Neural cell (in vitro differentiated cells): ENCODE measurements around the gene FKBP4. TPM values are rescaled to one million over a fixed set of nuclear protein-coding genes. Genes with fewer than 3 reads are reported as not detected.

Experiments
- H2AFZ ChIP-seq: fragments of 200-600, 300-800 bp; sonication (generic), shearing (Covaris generic); 2 replicates; pipeline ENCODE4 v1.6.0; 2014; ENCODE audit warnings: low read depth, mild to moderate bottlenecking, antibody characterized with exemption, low read length, moderate library complexity
- H3F3A ChIP-seq: fragments of 200-600 bp; shearing (Covaris generic); 2 replicates; pipeline ENCODE4 v1.6.1; 2016; ENCODE audit warnings: mild to moderate bottlenecking, moderate library complexity, mixed read lengths, antibody characterized with exemption, low read length; ENCODE audit not compliant: insufficient read depth, poor library complexity, severe bottlenecking
- H3K27ac ChIP-seq: fragments of 200-600, 300-800 bp; sonication (generic), shearing (Covaris generic); 2 replicates; pipeline ENCODE4 v1.5.1; 2014; ENCODE audit warnings: mild to moderate bottlenecking, low read length, moderate library complexity
- H3K27me3 ChIP-seq: fragments of 300-800, 200-600 bp; sonication (generic), shearing (Covaris generic); 2 replicates; pipeline ENCODE4 v1.6.0; 2014; ENCODE audit warnings: mild to moderate bottlenecking, low read depth, low read length, moderate library complexity; ENCODE audit not compliant: insufficient read depth
- H3K36me3 ChIP-seq: fragments of 300-800, 200-600 bp; sonication (generic), shearing (Covaris generic); 2 replicates; pipeline ENCODE4 v1.5.1; 2014; ENCODE audit warnings: mild to moderate bottlenecking, antibody characterized with exemption, low read length, moderate library complexity; ENCODE audit not compliant: insufficient read depth
- H3K4me2 ChIP-seq: fragments of 300-800, 200-600 bp; sonication (generic), shearing (Covaris generic); 2 replicates; pipeline ENCODE4 v1.6.0; 2014; ENCODE audit warnings: mild to moderate bottlenecking, low read length
- H3K4me3 ChIP-seq: fragments of 300-800, 200-600 bp; sonication (generic), shearing (Covaris generic); 2 replicates; pipeline ENCODE4 v1.5.1; 2014; ENCODE audit warnings: mild to moderate bottlenecking, low read length, moderate library complexity
- H3K79me2 ChIP-seq: fragments of 200-600 bp; shearing (Covaris generic); replicated peaks from 2 replicates; pipeline ENCODE4 v1.6.0; 2014; ENCODE audit warnings: mild to moderate bottlenecking, low read length, moderate library complexity; ENCODE audit not compliant: insufficient read depth
- H3K9ac ChIP-seq: fragments of 300-800, 200-600 bp; sonication (generic), shearing (Covaris generic); 2 replicates; pipeline ENCODE4 v1.6.1; 2016; ENCODE audit warnings: mild to moderate bottlenecking, low read length, mixed read lengths
- H3K9me2 ChIP-seq: fragments of 200-600 bp; shearing (Covaris generic); 2 replicates; pipeline ENCODE4 v1.6.1; 2016; ENCODE audit warnings: mild to moderate bottlenecking, low read length, mixed read lengths; ENCODE audit not compliant: insufficient read depth
- H3K9me3 ChIP-seq: fragments of 200-600, 300-800 bp; sonication (generic), shearing (Covaris generic); 2 replicates; pipeline ENCODE4 v1.6.1; 2016; ENCODE audit warnings: mild to moderate bottlenecking, mixed run types, low read length, moderate library complexity, mixed read lengths
- H4K20me1 ChIP-seq: fragments of 200-600 bp; shearing (Covaris generic); 2 replicates; pipeline ENCODE4 v1.6.1; 2016; ENCODE audit warnings: mild to moderate bottlenecking, mixed run types; ENCODE audit not compliant: insufficient read depth
- CTCF ChIP-seq: fragments of 450-650 bp; IDR thresholded peaks from 2 replicates; pipeline ENCODE4 v1.5.1; 2014; ENCODE audit warnings: antibody characterized with exemption, mild to moderate bottlenecking, moderate library complexity; ENCODE audit not compliant: poor library complexity, severe bottlenecking
- EP300 ChIP-seq: fragments of 450-650 bp; conservative IDR thresholded peaks from 2 replicates; pipeline ENCODE4 v1.6.1; 2014; ENCODE audit warnings: antibody characterized with exemption, mild to moderate bottlenecking, moderate library complexity; ENCODE audit not compliant: poor library complexity, severe bottlenecking
- EZH2 ChIP-seq: fragments of 200-600, 300-800 bp; shearing (Covaris generic), sonication (generic); IDR thresholded peaks from 2 replicates; pipeline ENCODE4 v1.6.1; 2014; ENCODE audit warnings: antibody characterized with exemption, low read length, borderline replicate concordance, mild to moderate bottlenecking; ENCODE audit not compliant: insufficient read depth, poor library complexity, severe bottlenecking
- MXI1 ChIP-seq: fragments of 450-650 bp; conservative IDR thresholded peaks from 2 replicates; pipeline ENCODE4 v1.6.1; 2014; ENCODE audit warnings: antibody characterized with exemption, mild to moderate bottlenecking; ENCODE audit not compliant: poor library complexity, severe bottlenecking
- POLR2AphosphoS5 ChIP-seq: IDR thresholded peaks from 2 replicates; pipeline ENCODE4 v1.6.1; 2012
- RAD21 ChIP-seq: fragments of 450-650 bp; conservative IDR thresholded peaks from 2 replicates; pipeline ENCODE4 v1.6.1; 2014; ENCODE audit warnings: antibody characterized with exemption, mild to moderate bottlenecking, moderate library complexity
- REST ChIP-seq: IDR thresholded peaks from 2 replicates; pipeline ENCODE4 v1.6.1; 2012; ENCODE audit warnings: borderline replicate concordance
- SMC3 ChIP-seq: fragments of 450-650 bp; conservative IDR thresholded peaks from 2 replicates; pipeline ENCODE4 v1.6.1; 2014; ENCODE audit warnings: antibody characterized with exemption, mild to moderate bottlenecking, moderate library complexity; ENCODE audit not compliant: poor library complexity
- TAF1 ChIP-seq: IDR thresholded peaks from 2 replicates; pipeline ENCODE4 v1.6.1; 2012; ENCODE audit warnings: low read depth
- polyA plus RNA-seq: library from polyadenylated mRNA; depleted of rRNA; stranded (reverse); fragments of >200 nt; gene quantifications from 2 replicates; pipeline ENCODE4 v1.2.3, GENCODE V29; 2014

FKBP4 gene
- polyA plus RNA-seq, 1 donor from 2014 or later: 102 TPM

GRCh38 chr12:2853626-2854025 lies 58.9 kb downstream of the FKBP4 start:
- Histone ChIP-seq H3K36me3 (no peaks in the 10 kb centered on the region), H3F3A (no peaks in the 10 kb centered on the region), H3K27me3 (no peaks in the 10 kb centered on the region), H4K20me1 (no peaks in the 10 kb centered on the region), H2AFZ (no peak overlapping the region), H3K4me3 (no peak overlapping the region), H3K9me2 (no peaks in the 10 kb centered on the region), H3K27ac (no peak overlapping the region), H3K9me3 (no peaks in the 10 kb centered on the region), H3K9ac (no peak overlapping the region), H3K79me2 (no peaks in the 10 kb centered on the region), H3K4me2 (no peak overlapping the region)
- no peak for TF ChIP-seq TAF1
- TF ChIP-seq RAD21: peak; percentile 54
- TF ChIP-seq POLR2AphosphoS5: no peak
- TF ChIP-seq CTCF: peak; percentile 70
- TF ChIP-seq REST: no peak
- no peak for TF ChIP-seq EZH2
- TF ChIP-seq MXI1: no peak
- TF ChIP-seq EP300: no peak
- TF ChIP-seq SMC3: peak; percentile 72

Other genes with a start within 250 kb of the FKBP4 start
- 21.6 and 22.2 TPM in 2 replicates for gene ITFG2, start 17.7 kb downstream of the FKBP4 start, polyA plus RNA-seq
- gene NRIP2, start 40.1 kb downstream of the FKBP4 start, polyA plus RNA-seq: not detected in 2 replicates
- not detected in 2 replicates for gene TEX52, start 62.1 kb downstream of the FKBP4 start, polyA plus RNA-seq
- 0.31 and 0.56 TPM in 2 replicates for gene FOXM1, start 82.2 kb downstream of the FKBP4 start, polyA plus RNA-seq
- gene RHNO1, start 82.3 kb downstream of the FKBP4 start, polyA plus RNA-seq: 84.2 and 85.8 TPM in 2 replicates
- 6.5 and 9.3 TPM in 2 replicates for gene TULP3, start 95.9 kb downstream of the FKBP4 start, polyA plus RNA-seq
- 1.5 and 1.6 TPM in 2 replicates for gene TEAD4, start 164.4 kb downstream of the FKBP4 start, polyA plus RNA-seq